HEK293 (cell line): ENCODE measurements around the gene RB1.

Experiments
- CTCF ChIA-PET: fragments of 350-600 bp; formaldehyde crosslinking; extraction: SDS; loops from one replicate; lab custom pipeline; 2021; ENCODE audit warnings: antibody characterized with exemption; lab: Yijun Ruan, JAX
- POLR2A ChIA-PET: fragments of 300-600 bp; formaldehyde crosslinking; extraction: SDS; loops from one replicate; lab custom pipeline; 2020; ENCODE audit warnings: antibody characterized with exemption, inconsistent platforms; lab: Yijun Ruan, JAX
- H3K27ac ChIP-seq: fragments of 200-500 bp; sonication (Bioruptor generic); 2 replicates; pipeline ENCODE4 v1.5.1; 2014; ENCODE audit warnings: low read depth, low read length, control low read depth, inconsistent platforms; ENCODE audit errors: extremely low read depth
- H3K36me3 ChIP-seq, 2 experiments: fragments of 200-500 bp in 1 of 2; sonication (Bioruptor generic) in 1 of 2; 1 replicate in 1 of 2; 2 replicates in 1 of 2; pipeline ENCODE4 v1.5.1; 2014 to 2017; ENCODE audit warnings: inconsistent platforms in 2 of 2, low read length in 2 of 2; ENCODE audit not compliant: control insufficient read depth in 2 of 2, insufficient read depth in 1 of 2
- H3K4me1 ChIP-seq: fragments of 200-500 bp; sonication (Bioruptor generic); 2 replicates; pipeline ENCODE4 v1.5.1; 2014; ENCODE audit warnings: mild to moderate bottlenecking, low read length, inconsistent platforms; ENCODE audit not compliant: control insufficient read depth, insufficient read depth
- H3K4me3 ChIP-seq: 2 replicates; pipeline ENCODE4 v1.5.1; 2011; ENCODE audit warnings: low read depth, mild to moderate bottlenecking, control low read depth, low read length, moderate library complexity
- H3K9me3 ChIP-seq: fragments of 200-500 bp; sonication (Bioruptor generic); 2 replicates; pipeline ENCODE4 v1.5.1; 2014; ENCODE audit warnings: low read depth, low read length, inconsistent platforms; ENCODE audit not compliant: control insufficient read depth, insufficient read depth
- ELK4 ChIP-seq: IDR thresholded peaks from 2 replicates; pipeline ENCODE4 v1.6.1; 2011; ENCODE audit warnings: mild to moderate bottlenecking, low read depth, low read length, borderline replicate concordance
- MEIS1 ChIP-seq: sonication (generic); formaldehyde crosslinking; IDR thresholded peaks from 2 replicates; pipeline ENCODE4 v1.8.1; 2022; ENCODE audit warnings: missing genetic modification reagents, mild to moderate bottlenecking, borderline replicate concordance
- PRDM10 ChIP-seq: fragments of 450-650 bp; formaldehyde crosslinking; IDR thresholded peaks from 2 replicates; pipeline ENCODE4 v1.5.1; 2016; ENCODE audit warnings: missing biosample characterization, missing genetic modification characterization
- SCRT2 ChIP-seq: fragments of 450-650 bp; formaldehyde crosslinking; IDR thresholded peaks from 2 replicates; pipeline ENCODE4 v1.5.1; 2016; ENCODE audit warnings: missing biosample characterization, missing genetic modification characterization
- TCF7L2 ChIP-seq: IDR thresholded peaks from 2 replicates; pipeline ENCODE4 v1.6.1; 2011; ENCODE audit warnings: low read depth, mild to moderate bottlenecking, inconsistent platforms, low read length, moderate library complexity, borderline replicate concordance
- YY1 ChIP-seq: fragments of 450-650 bp; formaldehyde crosslinking; IDR thresholded peaks from 2 replicates; pipeline ENCODE4 v1.5.1; 2018; ENCODE audit warnings: missing biosample characterization, missing genetic modification characterization
- ZBTB11 ChIP-seq: fragments of 450-650 bp; formaldehyde crosslinking; conservative IDR thresholded peaks from 2 replicates; pipeline ENCODE4 v1.5.1; 2016; ENCODE audit warnings: low read depth, missing biosample characterization, missing genetic modification characterization
- ZBTB20 ChIP-seq: fragments of 450-650 bp; formaldehyde crosslinking; IDR thresholded peaks from 2 replicates; pipeline ENCODE4 v1.5.1; 2016; ENCODE audit warnings: missing biosample characterization, missing genetic modification characterization
- ZBTB6 ChIP-seq: fragments of 450-650 bp; formaldehyde crosslinking; IDR thresholded peaks from 2 replicates; pipeline ENCODE4 v1.5.1; 2017; ENCODE audit warnings: missing biosample characterization, missing genetic modification characterization
- ZBTB7A ChIP-seq: fragments of 450-650 bp; formaldehyde crosslinking; IDR thresholded peaks from 2 replicates; pipeline ENCODE4 v1.5.1; 2016; ENCODE audit warnings: low read depth, missing biosample characterization, missing genetic modification characterization
- ZNF169 ChIP-seq: fragments of 450-650 bp; formaldehyde crosslinking; IDR thresholded peaks from 2 replicates; pipeline ENCODE4 v1.5.1; 2016; ENCODE audit warnings: missing biosample characterization, missing genetic modification characterization
- ZNF19 ChIP-seq: fragments of 450-650 bp; formaldehyde crosslinking; IDR thresholded peaks from 2 replicates; pipeline ENCODE4; 2016; ENCODE audit warnings: missing biosample characterization, missing genetic modification characterization, low read depth
- ZNF23 ChIP-seq: fragments of 450-650 bp; formaldehyde crosslinking; IDR thresholded peaks from 2 replicates; pipeline ENCODE4 v1.5.1; 2016; ENCODE audit warnings: missing biosample characterization, missing genetic modification characterization, borderline replicate concordance
- ZNF24 ChIP-seq: fragments of 450-650 bp; formaldehyde crosslinking; IDR thresholded peaks from 2 replicates; pipeline ENCODE4 v1.5.1; 2016; ENCODE audit warnings: missing biosample characterization, missing genetic modification characterization
- ZNF354C ChIP-seq: fragments of 450-650 bp; formaldehyde crosslinking; IDR thresholded peaks from 2 replicates; pipeline ENCODE4 v1.5.1; 2016; ENCODE audit warnings: missing biosample characterization, missing genetic modification characterization, low read depth, borderline replicate concordance
- ZNF362 ChIP-seq: fragments of 450-650 bp; formaldehyde crosslinking; IDR thresholded peaks from 2 replicates; pipeline ENCODE4 v1.5.1; 2016; ENCODE audit warnings: missing biosample characterization, missing genetic modification characterization
- ZNF366 ChIP-seq: fragments of 450-650 bp; formaldehyde crosslinking; conservative IDR thresholded peaks from 2 replicates; pipeline ENCODE4 v1.5.1; 2016; ENCODE audit warnings: missing biosample characterization, missing genetic modification characterization
- ZNF510 ChIP-seq: fragments of 450-650 bp; formaldehyde crosslinking; IDR thresholded peaks from 2 replicates; pipeline ENCODE4 v1.5.1; 2018; ENCODE audit warnings: mild to moderate bottlenecking, missing genetic modification characterization, missing biosample characterization; ENCODE audit not compliant: insufficient replicate concordance
- ZNF549 ChIP-seq: fragments of 450-650 bp; IDR thresholded peaks from 2 replicates; pipeline ENCODE4 v1.5.1; 2018; ENCODE audit warnings: missing biosample characterization, missing genetic modification characterization, mild to moderate bottlenecking, inconsistent platforms, moderate library complexity
- ZNF610 ChIP-seq: fragments of 450-650 bp; formaldehyde crosslinking; IDR thresholded peaks from 2 replicates; pipeline ENCODE4 v1.5.1; 2016; ENCODE audit warnings: missing biosample characterization, missing genetic modification characterization, borderline replicate concordance
- ZNF623 ChIP-seq: fragments of 450-650 bp; formaldehyde crosslinking; IDR thresholded peaks from 2 replicates; pipeline ENCODE4 v1.5.1; 2016; ENCODE audit warnings: missing biosample characterization, missing genetic modification characterization
- ZNF777 ChIP-seq: fragments of 450-650 bp; formaldehyde crosslinking; IDR thresholded peaks from 2 replicates; pipeline ENCODE4 v1.5.1; 2017; ENCODE audit warnings: missing biosample characterization, missing genetic modification characterization, borderline replicate concordance
- TF ChIP-seq, protein P1 (sequence below): fragments of 450-650 bp; formaldehyde crosslinking; IDR thresholded peaks from 2 replicates; pipeline ENCODE4 v1.5.1; 2016; ENCODE audit warnings: missing biosample characterization, missing genetic modification characterization
- TF ChIP-seq, protein P2 (sequence below): fragments of 450-650 bp; formaldehyde crosslinking; IDR thresholded peaks from 2 replicates; pipeline ENCODE4 v1.5.1; 2016; ENCODE audit warnings: missing biosample characterization, missing genetic modification characterization

The RB1 gene

GRCh38 chr13:48486836-48487235 is 183.3 kb downstream of the RB1 start:
- ChIA-PET CTCF (interaction anchor here (0.6 kb wide), 1 partner anchor 76 kb away, joined by 3 read pairs; no protein-coding TSS in a partner anchor), POLR2A (no interaction called here)
- TF ChIP-seq, protein P1, sequence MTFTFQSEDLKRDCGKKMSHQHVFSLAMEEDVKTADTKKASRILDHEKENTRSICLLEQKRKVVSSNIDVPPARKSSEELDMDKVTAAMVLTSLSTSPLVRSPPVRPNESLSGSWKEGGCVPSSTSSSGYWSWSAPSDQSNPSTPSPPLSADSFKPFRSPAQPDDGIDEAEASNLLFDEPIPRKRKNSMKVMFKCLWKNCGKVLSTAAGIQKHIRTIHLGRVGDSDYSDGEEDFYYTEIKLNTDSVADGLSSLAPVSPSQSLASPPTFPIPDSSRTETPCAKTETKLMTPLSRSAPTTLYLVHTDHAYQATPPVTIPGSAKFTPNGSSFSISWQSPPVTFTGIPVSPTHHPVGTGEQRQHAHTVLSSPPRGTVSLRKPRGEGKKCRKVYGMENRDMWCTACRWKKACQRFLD (tag by site-specific recombination) = no peak
- TF ChIP-seq MEIS1 (no peak), ZNF777 (no peak), ZNF610 (tag by site-specific recombination) (no peak), ZNF354C (no peak), SCRT2 (tag by site-specific recombination) (no peak), ZBTB6 (no peak), ZNF23 (no peak), ZNF169 (no peak), ZBTB7A (tag by site-specific recombination) (no peak), ZNF366 (no peak), ZBTB11 (no peak)
- TF ChIP-seq, protein P2, sequence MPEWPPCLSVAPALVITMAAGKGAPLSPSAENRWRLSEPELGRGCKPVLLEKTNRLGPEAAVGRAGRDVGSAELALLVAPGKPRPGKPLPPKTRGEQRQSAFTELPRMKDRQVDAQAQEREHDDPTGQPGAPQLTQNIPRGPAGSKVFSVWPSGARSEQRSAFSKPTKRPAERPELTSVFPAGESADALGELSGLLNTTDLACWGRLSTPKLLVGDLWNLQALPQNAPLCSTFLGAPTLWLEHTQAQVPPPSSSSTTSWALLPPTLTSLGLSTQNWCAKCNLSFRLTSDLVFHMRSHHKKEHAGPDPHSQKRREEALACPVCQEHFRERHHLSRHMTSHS (tag by site-specific recombination) = no peak
- Histone ChIP-seq H3K4me1 (no peaks in the 10 kb centered on the region), H3K36me3 (no peaks in the 10 kb centered on the region), H3K9me3 (no peaks in the 10 kb centered on the region), H3K4me3 (no peak overlapping the region), H3K27ac (no peak overlapping the region)

DNA sequence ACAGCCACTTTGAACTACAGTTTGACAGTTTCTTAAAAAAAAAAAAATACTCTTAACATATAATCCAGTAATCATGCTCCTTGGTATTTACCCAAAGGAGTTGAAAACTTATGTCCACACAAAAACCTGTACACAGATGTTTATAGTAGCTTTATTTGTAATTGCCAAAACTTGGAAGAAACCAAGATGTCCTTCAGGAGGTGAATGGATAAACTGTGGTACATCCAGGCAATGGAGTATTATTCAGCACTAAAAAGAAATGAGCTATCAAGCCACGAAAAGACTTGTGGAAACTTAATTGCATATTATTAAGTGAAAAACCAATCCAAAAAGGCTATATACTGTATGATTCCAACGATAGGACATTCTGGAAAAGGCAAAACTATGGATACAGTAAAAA is 184.4 kb downstream of the RB1 start:
- H3K27ac ChIP-seq = no peak overlapping the region
- ChIA-PET POLR2A (no interaction called here), CTCF (no interaction called here)
- H3K4me3 ChIP-seq = no peak overlapping the region
- H3K36me3 ChIP-seq = no peaks in the 10 kb centered on the region
- H3K4me1 ChIP-seq = no peaks in the 10 kb centered on the region
- H3K9me3 ChIP-seq = no peaks in the 10 kb centered on the region
- TF ChIP-seq ZNF510 = no peak
- TF ChIP-seq ZNF549 (tag by site-specific recombination) = no peak
- TF ChIP-seq TCF7L2 = no peak
- TF ChIP-seq ZNF24 = no peak
- no peak for TF ChIP-seq ZNF19 (tag by site-specific recombination)
- TF ChIP-seq ZNF623 (tag by site-specific recombination) = no peak
- TF ChIP-seq ZNF362 = no peak
- TF ChIP-seq PRDM10 (tag by site-specific recombination) = no peak
- no peak for TF ChIP-seq YY1 (tag by site-specific recombination)
- no peak for TF ChIP-seq ZBTB20 (tag by site-specific recombination)
- TF ChIP-seq ZNF366 = no peak
- no peak for TF ChIP-seq ELK4
